Parathyroid adenoma (tissue), 2 donors: ENCODE measurements around the gene POU2F3.

Experiments used
- H2AFZ ChIP-seq: fragments of 300-600 bp; sonication (generic); one replicate; pipeline ENCODE4 v1.7.0; 2017; ENCODE audit warnings: antibody characterized with exemption, mild to moderate bottlenecking
- H3K27ac ChIP-seq: fragments of 300-600 bp; sonication (generic); one replicate; pipeline ENCODE4 v1.7.0; 2017
- H3K27me3 ChIP-seq: fragments of 300-600 bp; sonication (generic); one replicate; pipeline ENCODE4 v1.7.0; 2017; ENCODE audit warnings: low read length; ENCODE audit not compliant: control insufficient read depth, insufficient read depth
- H3K36me3 ChIP-seq: fragments of 300-600 bp; sonication (generic); one replicate; pipeline ENCODE4 v1.7.0; 2017; ENCODE audit warnings: low read length; ENCODE audit not compliant: control insufficient read depth, insufficient read depth
- H3K4me1 ChIP-seq: fragments of 300-600 bp; sonication (generic); one replicate; pipeline ENCODE4 v1.7.0; 2017; ENCODE audit warnings: control low read depth
- H3K4me2 ChIP-seq: fragments of 300-600 bp; sonication (generic); one replicate; pipeline ENCODE4 v1.7.0; 2017; ENCODE audit warnings: low read length
- H3K4me3 ChIP-seq: fragments of 300-600 bp; sonication (generic); one replicate; pipeline ENCODE4 v1.7.0; 2017; ENCODE audit warnings: low read depth, low read length
- H3K79me2 ChIP-seq: fragments of 300-600 bp; sonication (generic); one replicate; pipeline ENCODE4 v1.7.0; 2017; ENCODE audit warnings: control low read depth
- H3K9ac ChIP-seq: fragments of 300-600 bp; sonication (generic); one replicate; pipeline ENCODE4 v1.7.0; 2017; ENCODE audit warnings: mild to moderate bottlenecking
- H3K9me3 ChIP-seq: fragments of 300-600 bp; sonication (generic); one replicate; pipeline ENCODE4 v1.7.0; 2017; ENCODE audit warnings: low read length; ENCODE audit not compliant: control insufficient read depth
- TF ChIP-seq, protein P1 (sequence below): fragments of 300-600 bp; sonication (generic); IDR thresholded peaks from one replicate; pipeline ENCODE4 v1.7.0; 2017; ENCODE audit warnings: antibody characterized with exemption, mild to moderate bottlenecking
- donor health status: primary hyperparathyroidism.

Gene POU2F3

DNA sequence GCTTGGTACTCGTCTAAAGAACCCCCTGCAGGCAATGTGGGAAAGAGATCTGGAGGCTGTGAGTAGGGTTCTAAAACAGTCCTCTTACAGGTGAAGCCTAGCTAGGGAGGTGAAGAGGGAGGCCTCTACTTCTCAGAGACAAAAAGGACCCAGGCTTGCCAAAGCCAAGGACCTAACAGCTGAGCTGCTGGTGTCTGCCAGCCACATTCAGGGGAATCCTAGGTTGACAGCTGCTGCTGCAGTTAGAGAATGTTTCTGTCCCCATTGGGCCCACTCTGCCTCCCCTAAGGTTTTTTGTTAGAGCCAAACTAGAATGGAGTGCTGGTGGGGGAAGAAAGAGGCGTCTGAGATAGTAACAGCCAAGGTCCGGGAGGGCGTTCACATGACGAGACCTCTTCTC, 58.5 kb downstream of the POU2F3 start:
- Histone ChIP-seq H2AFZ (peak overlapping the region; percentile 41), H3K4me1 (peaks cover 68% of the 10 kb centered on the region), H3K9ac (no peak overlapping the region), H3K9me3 (no peaks in the 10 kb centered on the region), H3K36me3 (no peaks in the 10 kb centered on the region), H3K27me3 (no peaks in the 10 kb centered on the region), H3K4me2 (no peak overlapping the region), H3K79me2 (no peaks in the 10 kb centered on the region), H3K27ac (peak overlapping the region; percentile 92), H3K4me3 (no peak overlapping the region)
- TF ChIP-seq, protein P1, sequence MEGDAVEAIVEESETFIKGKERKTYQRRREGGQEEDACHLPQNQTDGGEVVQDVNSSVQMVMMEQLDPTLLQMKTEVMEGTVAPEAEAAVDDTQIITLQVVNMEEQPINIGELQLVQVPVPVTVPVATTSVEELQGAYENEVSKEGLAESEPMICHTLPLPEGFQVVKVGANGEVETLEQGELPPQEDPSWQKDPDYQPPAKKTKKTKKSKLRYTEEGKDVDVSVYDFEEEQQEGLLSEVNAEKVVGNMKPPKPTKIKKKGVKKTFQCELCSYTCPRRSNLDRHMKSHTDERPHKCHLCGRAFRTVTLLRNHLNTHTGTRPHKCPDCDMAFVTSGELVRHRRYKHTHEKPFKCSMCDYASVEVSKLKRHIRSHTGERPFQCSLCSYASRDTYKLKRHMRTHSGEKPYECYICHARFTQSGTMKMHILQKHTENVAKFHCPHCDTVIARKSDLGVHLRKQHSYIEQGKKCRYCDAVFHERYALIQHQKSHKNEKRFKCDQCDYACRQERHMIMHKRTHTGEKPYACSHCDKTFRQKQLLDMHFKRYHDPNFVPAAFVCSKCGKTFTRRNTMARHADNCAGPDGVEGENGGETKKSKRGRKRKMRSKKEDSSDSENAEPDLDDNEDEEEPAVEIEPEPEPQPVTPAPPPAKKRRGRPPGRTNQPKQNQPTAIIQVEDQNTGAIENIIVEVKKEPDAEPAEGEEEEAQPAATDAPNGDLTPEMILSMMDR = no peak

DNA sequence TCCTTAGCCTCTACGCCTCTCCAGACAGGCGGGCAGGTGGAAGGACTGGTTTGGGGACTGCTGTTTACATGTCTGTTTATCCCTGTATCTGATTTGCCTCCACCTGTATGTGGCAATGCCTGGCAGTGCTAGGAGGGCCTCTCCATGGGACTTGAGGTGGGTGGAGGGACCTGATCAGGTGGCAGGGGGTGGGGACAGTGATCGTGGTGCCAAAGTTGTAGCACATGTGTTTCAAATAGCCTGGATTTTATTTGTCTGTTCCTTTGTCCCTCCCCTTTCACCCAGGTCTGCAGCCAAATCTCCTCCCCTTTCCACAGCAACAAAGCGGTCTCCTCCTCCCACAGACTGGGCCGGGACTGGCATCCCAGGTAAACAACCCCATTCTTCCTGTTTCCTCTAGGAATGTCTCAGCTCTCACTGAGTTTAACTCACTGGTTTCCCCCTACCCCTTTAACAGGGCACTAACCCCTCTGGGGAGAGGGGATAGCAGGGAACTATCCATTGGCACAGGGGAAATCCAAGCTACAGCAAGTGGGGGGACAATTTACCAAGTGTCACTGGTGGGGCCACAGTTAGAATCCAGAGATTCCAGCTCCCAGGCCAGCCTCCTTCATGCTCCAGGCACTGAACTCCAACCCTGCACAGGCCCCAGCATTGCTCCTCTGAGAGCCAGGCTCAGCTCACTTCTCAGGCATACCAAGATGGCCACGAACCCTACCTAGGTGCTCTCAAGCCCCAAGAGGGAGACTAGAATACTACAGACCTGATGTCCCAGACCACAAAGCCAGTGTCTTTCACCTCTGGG, 62.3 kb downstream of the POU2F3 start:
- H3K4me2 ChIP-seq = no peak overlapping the region
- TF ChIP-seq, protein P1 = no peak
- no peaks in the 10 kb centered on the region for H3K36me3 ChIP-seq
- no peaks in the 10 kb centered on the region for H3K27me3 ChIP-seq
- peak overlapping the region; percentile 95 for H3K27ac ChIP-seq
- no peaks in the 10 kb centered on the region for H3K79me2 ChIP-seq
- H2AFZ ChIP-seq = peak overlapping the region; percentile 57
- H3K4me1 ChIP-seq = peaks cover 43% of the 10 kb centered on the region
- no peaks in the 10 kb centered on the region for H3K9me3 ChIP-seq
- H3K4me3 ChIP-seq = no peak overlapping the region
- H3K9ac ChIP-seq = no peak overlapping the region

DNA sequence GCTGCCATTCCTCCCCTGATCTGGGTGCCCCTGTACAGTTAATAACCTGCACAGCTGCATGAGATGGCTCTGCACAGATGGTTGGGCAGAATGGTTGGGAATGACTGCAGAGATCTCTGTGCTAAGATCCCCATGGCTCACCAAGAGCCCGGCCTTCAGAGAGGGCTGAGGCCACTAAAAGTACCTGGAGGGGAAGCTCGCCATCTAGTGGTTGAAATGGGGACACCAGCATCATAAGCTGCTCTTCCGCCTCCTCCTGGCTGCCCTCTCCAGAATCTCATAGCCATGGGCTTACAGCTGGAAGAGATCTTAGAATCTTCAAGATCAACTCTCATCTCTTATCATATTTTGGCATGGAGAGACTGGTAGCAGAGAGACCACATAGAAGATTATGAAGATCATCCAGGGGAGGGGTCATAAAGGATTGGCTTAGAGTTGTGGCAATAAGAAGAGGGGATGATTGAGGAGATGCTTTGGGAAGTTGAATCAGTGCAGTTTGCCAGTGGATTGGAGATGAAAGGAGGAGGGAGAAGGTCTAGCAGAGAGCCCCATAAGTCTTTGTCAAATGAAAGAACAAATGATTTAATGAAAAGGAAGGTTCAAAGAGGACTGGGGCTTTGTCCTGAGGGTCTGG, 63.2 kb downstream of the POU2F3 start:
- Histone ChIP-seq H3K9ac (no peak overlapping the region), H3K9me3 (no peaks in the 10 kb centered on the region), H2AFZ (no peak overlapping the region), H3K4me1 (peaks cover 40% of the 10 kb centered on the region), H3K27ac (peak overlapping the region; percentile 95), H3K27me3 (no peaks in the 10 kb centered on the region), H3K4me2 (no peak overlapping the region), H3K36me3 (no peaks in the 10 kb centered on the region), H3K79me2 (no peaks in the 10 kb centered on the region), H3K4me3 (no peak overlapping the region)
- TF ChIP-seq, protein P1 = peak; percentile 88

DNA sequence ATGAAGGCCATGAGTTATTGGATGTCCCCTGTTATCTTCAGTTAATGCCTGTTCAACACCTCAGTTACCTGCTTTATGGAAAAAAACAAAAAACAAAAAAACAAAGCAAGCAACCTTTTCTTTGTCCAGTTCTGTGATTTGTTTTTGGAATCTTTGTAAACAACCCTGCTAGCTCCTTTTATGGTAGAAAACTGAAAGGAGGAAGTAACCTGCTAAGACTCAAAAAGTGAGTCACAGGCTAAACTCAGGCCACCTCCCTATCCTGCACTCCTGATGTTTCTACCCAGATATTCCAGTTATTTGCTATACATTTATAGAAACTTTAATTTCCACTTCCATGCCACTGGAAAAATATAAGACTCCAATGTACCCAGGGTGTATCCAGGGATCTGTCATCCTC, 64.6 kb downstream of the POU2F3 start:
- Histone ChIP-seq H2AFZ (no peak overlapping the region), H3K27ac (no peak overlapping the region), H3K9me3 (no peaks in the 10 kb centered on the region), H3K9ac (no peak overlapping the region), H3K4me3 (no peak overlapping the region), H3K27me3 (no peaks in the 10 kb centered on the region), H3K4me1 (peaks cover 27% of the 10 kb centered on the region), H3K36me3 (no peaks in the 10 kb centered on the region), H3K79me2 (no peaks in the 10 kb centered on the region), H3K4me2 (no peak overlapping the region)
- TF ChIP-seq, protein P1 = no peak
